HepG2 (cell line): ENCODE results near the gene KIRREL3. TPM values are rescaled to one million over a fixed set of nuclear protein-coding genes. Genes with fewer than 3 reads are reported as not detected.

Source experiments
- ATAC-seq: fragments of 200-7000 bp; cut with Tn5 transposase; 3 replicates; pipeline ENCODE4 v1.9.1; 2020; ENCODE audit warnings: mild to moderate bottlenecking, moderate library complexity
- BruUV-seq: library from RNA; stranded (reverse); fragments of 400-500 nt; replicated peaks from 2 replicates; lab custom pipeline; 2021; lab: Mats Ljungman, UMichigan
- CTCF ChIA-PET: fragments of 300-600 bp; formaldehyde crosslinking; extraction: SDS; loops from one replicate; lab custom pipeline; 2021; ENCODE audit warnings: low total read pairs, inconsistent platforms, low intra/inter-chr PET ratio; lab: Yijun Ruan, JAX
- POLR2A ChIA-PET: fragments of 350-600 bp; sonication (Branson Sonifier 250); formaldehyde crosslinking; loops from one replicate; lab custom pipeline; 2020; ENCODE audit warnings: antibody characterized with exemption, inconsistent platforms; lab: Yijun Ruan, JAX
- DNase-seq: peaks from one replicate; pipeline ENCODE4 v3.0.0-alpha.2; 2015; ENCODE audit warnings: low spot score
- FAIRE-seq: peaks from 3 replicates; lab custom pipeline; 2011; peaks lifted over from hg19 to GRCh38; lab: Jason Lieb, UNC
- H2AFZ ChIP-seq: one replicate; pipeline ENCODE4 v1.6.1; 2011; ENCODE audit warnings: low read length, inconsistent platforms
- H3K27ac ChIP-seq: fragments of 300-600 bp; 3 replicates; pipeline ENCODE4 v1.8.0; 2011; ENCODE audit warnings: mixed run types, mild to moderate bottlenecking, mixed read lengths, low read length, inconsistent platforms; ENCODE audit not compliant: insufficient read depth; ENCODE audit errors: extremely low read length
- H3K27me3 ChIP-seq, 2 experiments: fragments of 200-600 bp in 1 of 2; 2 replicates in 1 of 2; 3 replicates in 1 of 2; pipeline versions ENCODE4 v1.6.0 to v1.8.0; 2011; ENCODE audit warnings: low read length in 2 of 2, mild to moderate bottlenecking in 2 of 2, moderate library complexity in 2 of 2, inconsistent platforms in 1 of 2; ENCODE audit not compliant: insufficient read depth in 2 of 2, control insufficient read depth in 1 of 2
- H3K36me3 ChIP-seq, 2 experiments: fragments of 200-600 bp in 1 of 2; replicated peaks in 1 of 2; 2 replicates in 1 of 2; 3 replicates in 1 of 2; pipeline versions ENCODE4 v1.5.1 to v1.8.0; 2011; ENCODE audit warnings: low read length in 2 of 2, inconsistent platforms in 1 of 2; ENCODE audit not compliant: insufficient read depth in 2 of 2, control insufficient read depth in 1 of 2
- H3K4me1 ChIP-seq: 2 replicates; pipeline ENCODE4 v1.5.1; 2012; ENCODE audit warnings: low read length, inconsistent platforms; ENCODE audit not compliant: insufficient read depth
- H3K4me2 ChIP-seq: 2 replicates; pipeline ENCODE4 v1.6.0; 2011; ENCODE audit warnings: low read depth, low read length, inconsistent platforms
- H3K4me3 ChIP-seq, 3 experiments: fragments of 200-600 bp in 1 of 3; sonication (generic), shearing (Covaris generic) in 1 of 3; replicated peaks in 1 of 3; 2 replicates each; pipeline ENCODE4 v1.5.1; 2011 to 2016; ENCODE audit warnings: low read length in 3 of 3, inconsistent platforms in 2 of 3, low read depth in 2 of 3, mild to moderate bottlenecking in 2 of 3, control low read depth in 1 of 3, mixed read lengths in 1 of 3; ENCODE audit not compliant: insufficient read depth in 1 of 3
- H3K79me2 ChIP-seq: one replicate; pipeline ENCODE4 v1.6.1; 2011; ENCODE audit warnings: low read length, inconsistent platforms; ENCODE audit not compliant: insufficient read depth
- H3K9ac ChIP-seq: 2 replicates; pipeline ENCODE4 v1.6.0; 2011; ENCODE audit warnings: mild to moderate bottlenecking, low read depth, low read length, inconsistent platforms; ENCODE audit not compliant: insufficient read depth
- H3K9me3 ChIP-seq: 2 replicates; pipeline ENCODE4 v1.5.1; 2012; ENCODE audit warnings: mild to moderate bottlenecking, low read length
- H4K20me1 ChIP-seq: 2 replicates; pipeline ENCODE4 v1.6.0; 2011; ENCODE audit warnings: inconsistent platforms, mild to moderate bottlenecking, low read length, moderate library complexity; ENCODE audit not compliant: insufficient read depth
- ASH2L ChIP-seq: fragments of 300-600, 200-600 bp; sonication (generic); IDR thresholded peaks from 2 replicates; pipeline ENCODE4 v1.7.0; 2017; ENCODE audit warnings: low read depth, mild to moderate bottlenecking, moderate library complexity, mixed read lengths, low read length; ENCODE audit not compliant: insufficient read length
- CHCHD3 ChIP-seq: sonication (generic); formaldehyde crosslinking; IDR thresholded peaks from 2 replicates; pipeline ENCODE4 v1.8.0; 2022; ENCODE audit warnings: mild to moderate bottlenecking, missing genetic modification reagents, moderate library complexity
- DNMT3B ChIP-seq: conservative IDR thresholded peaks from 2 replicates; pipeline ENCODE4 v1.6.1; 2016; ENCODE audit warnings: missing biosample characterization, control low read depth
- GABPA ChIP-seq, 2 experiments: IDR thresholded peaks; 2 replicates each; pipeline ENCODE4 v1.6.1; 2011 to 2016; ENCODE audit warnings: low read depth in 2 of 2, low read length in 1 of 2, missing biosample characterization in 1 of 2, missing genetic modification characterization in 1 of 2
- PHF8 ChIP-seq: sonication (generic); formaldehyde crosslinking; IDR thresholded peaks from 2 replicates; pipeline ENCODE4 v1.5.0; 2020; ENCODE audit warnings: missing genetic modification reagents
- PTBP1 ChIP-seq: fragments of 200-400 bp; formaldehyde crosslinking; IDR thresholded peaks from 2 replicates; pipeline ENCODE4 v1.6.1; 2018; ENCODE audit warnings: low read length, low read depth; ENCODE audit not compliant: poor library complexity, severe bottlenecking
- SNAPC2 ChIP-seq: sonication (generic); formaldehyde crosslinking; IDR thresholded peaks from 2 replicates; pipeline ENCODE4 v1.8.1; 2022; ENCODE audit warnings: mild to moderate bottlenecking, missing genetic modification reagents
- ZNF296 ChIP-seq: sonication (generic); formaldehyde crosslinking; conservative IDR thresholded peaks from 2 replicates; pipeline ENCODE4 v1.5.0; 2020; ENCODE audit warnings: mild to moderate bottlenecking, missing genetic modification reagents
- ZNF367 ChIP-seq: sonication (generic); formaldehyde crosslinking; IDR thresholded peaks from 2 replicates; pipeline ENCODE4 v1.4.0; 2020; ENCODE audit warnings: missing genetic modification reagents, borderline replicate concordance
- ZNF629 ChIP-seq: sonication (generic); formaldehyde crosslinking; conservative IDR thresholded peaks from 2 replicates; pipeline ENCODE4 v1.5.0; 2020; ENCODE audit warnings: missing genetic modification reagents
- ZNF670 ChIP-seq: sonication (generic); formaldehyde crosslinking; IDR thresholded peaks from 2 replicates; pipeline ENCODE4 v1.8.0; 2022; ENCODE audit warnings: mild to moderate bottlenecking, missing genetic modification reagents, borderline replicate concordance
- WGBS: methylation state at CpG from one replicate; pipeline ENCODE4 v1.1.6; 2017; ENCODE audit warnings: low lambda C conversion rate; 5-methylcytosine and 5-hydroxymethylcytosine counted together
- in situ Hi-C: cut with HindIII; loops from 2 replicates; pipeline ENCODE4 v1.10.0; 2017; ENCODE audit warnings: low pct_unique_long_range_greater_than_20kb; ENCODE audit not compliant: extremely low pct_ligation_motif_present
- intact Hi-C: fragments of 100-400 bp; cut with micrococcal nuclease; formaldehyde crosslinking; loops from one replicate; pipeline ENCODE4 v1.10.0; 2022; ENCODE audit not compliant: unreplicated experiment
- polyA plus RNA-seq, 8 experiments: library from polyadenylated mRNA; depleted of rRNA in 3 of 8; stranded (reverse) in 7 of 8; unstranded in 1 of 8; fragments of >200 nt; fragmentation: Illumina TruSeq in 4 of 8; extraction: Trizol in 4 of 8; gene quantifications; 2 replicates each; pipeline versions ENCODE4 v1.2.1 to v1.2.3, GENCODE V29; 2011 to 2016; ENCODE audit warnings: low read depth in 4 of 8, missing spikeins in 1 of 8, mixed read lengths in 1 of 8; ENCODE audit not compliant: insufficient read depth in 1 of 8
- total RNA-seq, 5 experiments: library from RNA; depleted of rRNA; stranded (reverse); fragments of >200 nt; fragmentation: Illumina TruSeq; extraction: Trizol; gene quantifications; 2 replicates each; pipeline ENCODE4 v1.2.3, GENCODE V29; 2016; ENCODE audit warnings: low read depth in 1 of 5
- TF ChIP-seq, protein P1 (sequence below): sonication (generic); formaldehyde crosslinking; IDR thresholded peaks from 2 replicates; pipeline ENCODE4 v1.5.1; 2020; ENCODE audit warnings: missing genetic modification reagents, mild to moderate bottlenecking, borderline replicate concordance
- TF ChIP-seq, protein P2 (sequence below): sonication (generic); formaldehyde crosslinking; IDR thresholded peaks from 2 replicates; pipeline ENCODE4 v1.9.0; 2021; ENCODE audit warnings: missing genetic modification reagents, borderline replicate concordance

Gene KIRREL3
- total and polyA plus RNA-seq, 2 of the 13 experiments (the other 11 are each of a cell fraction or from before 2014, with no cell fraction given), result not detected

GRCh38 chr11:126533560-126533959 is 467.0 kb downstream of the KIRREL3 start:
- no peak overlapping the region for H3K4me3 ChIP-seq
- no peak overlapping the region for H3K27ac ChIP-seq
- POLR2A ChIA-PET, result no interaction called here
- H3K79me2 ChIP-seq, result no peaks in the 10 kb centered on the region
- no peak overlapping the region for H3K4me2 ChIP-seq
- intact Hi-C loops, result no loop called here
- H3K36me3 ChIP-seq, result no peaks in the 10 kb centered on the region
- CTCF ChIA-PET, result no interaction called here
- ATAC-seq (no peak), FAIRE-seq (no peak), DNase-seq (no peak)
- H3K4me1 ChIP-seq, result no peaks in the 10 kb centered on the region
- BruUV-seq, result no TSS peak
- in situ Hi-C loops, result no loop called here
- no peak overlapping the region for H2AFZ ChIP-seq
- H3K9me3 ChIP-seq, result no peaks in the 10 kb centered on the region
- 59% methylated on average over 5 of the region's 6 CpGs for WGBS
- TF ChIP-seq ZNF296, result no peak
- TF ChIP-seq ZNF629 (CRISPR knock-in tag), result peak; percentile 77
- H3K27me3 ChIP-seq, result peaks cover 2 to 16% of the 10 kb centered on the region in 2 experiments; a peak in 3 of 5 replicates
- no peaks in the 10 kb centered on the region for H4K20me1 ChIP-seq
- no peak overlapping the region for H3K9ac ChIP-seq

- DNase-seq, result no peak
- WGBS, result 67% methylated on average over 6 of the region's 8 CpGs
- ATAC-seq, result no peak
- Histone ChIP-seq H3K79me2 (no peaks in the 10 kb centered on the region), H4K20me1 (no peaks in the 10 kb centered on the region), H3K4me2 (no peak overlapping the region), H3K36me3 (no peaks in the 10 kb centered on the region), H3K9ac (no peak overlapping the region), H2AFZ (no peak overlapping the region), H3K27me3 (peaks cover 2 to 26% of the 10 kb centered on the region in 2 experiments; a peak in 3 of 5 replicates), H3K9me3 (no peaks in the 10 kb centered on the region), H3K27ac (no peak overlapping the region), H3K4me3 (no peak overlapping the region), H3K4me1 (no peaks in the 10 kb centered on the region)
- in situ Hi-C loops, result no loop called here
- no peak for FAIRE-seq
- ChIA-PET CTCF (no interaction called here), POLR2A (no interaction called here)
- intact Hi-C loops, result no loop called here
- BruUV-seq, result no TSS peak
- TF ChIP-seq, protein P1, sequence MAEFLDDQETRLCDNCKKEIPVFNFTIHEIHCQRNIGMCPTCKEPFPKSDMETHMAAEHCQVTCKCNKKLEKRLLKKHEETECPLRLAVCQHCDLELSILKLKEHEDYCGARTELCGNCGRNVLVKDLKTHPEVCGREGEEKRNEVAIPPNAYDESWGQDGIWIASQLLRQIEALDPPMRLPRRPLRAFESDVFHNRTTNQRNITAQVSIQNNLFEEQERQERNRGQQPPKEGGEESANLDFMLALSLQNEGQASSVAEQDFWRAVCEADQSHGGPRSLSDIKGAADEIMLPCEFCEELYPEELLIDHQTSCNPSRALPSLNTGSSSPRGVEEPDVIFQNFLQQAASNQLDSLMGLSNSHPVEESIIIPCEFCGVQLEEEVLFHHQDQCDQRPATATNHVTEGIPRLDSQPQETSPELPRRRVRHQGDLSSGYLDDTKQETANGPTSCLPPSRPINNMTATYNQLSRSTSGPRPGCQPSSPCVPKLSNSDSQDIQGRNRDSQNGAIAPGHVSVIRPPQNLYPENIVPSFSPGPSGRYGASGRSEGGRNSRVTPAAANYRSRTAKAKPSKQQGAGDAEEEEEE, result no peak
- TF ChIP-seq ASH2L (no peak), CHCHD3 (CRISPR knock-in tag) (no peak), ZNF367 (no peak), DNMT3B (no peak), PHF8 (CRISPR knock-in tag) (no peak), SNAPC2 (CRISPR knock-in tag) (no peak), ZNF670 (CRISPR knock-in tag) (no peak), GABPA (IDR thresholded peaks at IDR 0.05; ENCODE audit: low read depth, low read length) (no peak), GABPA (CRISPR knock-in tag; IDR thresholded peaks at IDR 0.05; ENCODE audit: low read depth) (no peak), PTBP1 (no peak)
- TF ChIP-seq, protein P2, sequence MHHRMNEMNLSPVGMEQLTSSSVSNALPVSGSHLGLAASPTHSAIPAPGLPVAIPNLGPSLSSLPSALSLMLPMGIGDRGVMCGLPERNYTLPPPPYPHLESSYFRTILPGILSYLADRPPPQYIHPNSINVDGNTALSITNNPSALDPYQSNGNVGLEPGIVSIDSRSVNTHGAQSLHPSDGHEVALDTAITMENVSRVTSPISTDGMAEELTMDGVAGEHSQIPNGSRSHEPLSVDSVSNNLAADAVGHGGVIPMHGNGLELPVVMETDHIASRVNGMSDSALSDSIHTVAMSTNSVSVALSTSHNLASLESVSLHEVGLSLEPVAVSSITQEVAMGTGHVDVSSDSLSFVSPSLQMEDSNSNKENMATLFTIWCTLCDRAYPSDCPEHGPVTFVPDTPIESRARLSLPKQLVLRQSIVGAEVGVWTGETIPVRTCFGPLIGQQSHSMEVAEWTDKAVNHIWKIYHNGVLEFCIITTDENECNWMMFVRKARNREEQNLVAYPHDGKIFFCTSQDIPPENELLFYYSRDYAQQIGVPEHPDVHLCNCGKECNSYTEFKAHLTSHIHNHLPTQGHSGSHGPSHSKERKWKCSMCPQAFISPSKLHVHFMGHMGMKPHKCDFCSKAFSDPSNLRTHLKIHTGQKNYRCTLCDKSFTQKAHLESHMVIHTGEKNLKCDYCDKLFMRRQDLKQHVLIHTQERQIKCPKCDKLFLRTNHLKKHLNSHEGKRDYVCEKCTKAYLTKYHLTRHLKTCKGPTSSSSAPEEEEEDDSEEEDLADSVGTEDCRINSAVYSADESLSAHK (CRISPR knock-in tag), result no peak
These were observed 470.2 kb downstream of the KIRREL3 start for GRCh38 chr11:126530416-126530815.
